OCI-LY7 (cell line): Measurements from ENCODE around the gene ZIC2. TPM values are rescaled to one million over a fixed set of nuclear protein-coding genes. Genes with fewer than 3 reads are reported as not detected.

Source experiments
- BruUV-seq: library from RNA; stranded (reverse); fragments of 400-500 nt; replicated peaks from 2 replicates; lab custom pipeline; 2021; lab: Mats Ljungman, UMichigan
- CTCF ChIA-PET: fragments of 300-600 bp; sonication (Branson Sonifier 250); formaldehyde crosslinking; loops from one replicate; lab custom pipeline; 2022; ENCODE audit warnings: antibody characterized with exemption; ENCODE audit not compliant: unreplicated experiment; lab: Charles Lee
- POLR2A ChIA-PET: fragments of 300-600 bp; sonication (Branson Sonifier 250); formaldehyde crosslinking; loops from one replicate; lab custom pipeline; 2022; ENCODE audit warnings: antibody characterized with exemption; lab: Charles Lee
- DNase-seq: peaks from one replicate; pipeline ENCODE4 v3.0.0-alpha.2; 2015; ENCODE audit warnings: low spot score
- H2AFZ ChIP-seq: fragments of 200-600 bp; sonication (generic), shearing (Covaris generic); 2 replicates; pipeline ENCODE4 v1.6.1; 2014; ENCODE audit warnings: mild to moderate bottlenecking, antibody characterized with exemption, low read length, moderate library complexity
- H3K27ac ChIP-seq: fragments of 200-600 bp; sonication (generic); 2 replicates; pipeline ENCODE4 v1.5.1; 2014; ENCODE audit warnings: mixed run types, low read depth, mild to moderate bottlenecking, moderate library complexity, low read length, inconsistent platforms; ENCODE audit not compliant: poor library complexity, severe bottlenecking
- H3K36me3 ChIP-seq: fragments of 200-600 bp; sonication (generic); 2 replicates; pipeline ENCODE4 v1.6.1; 2014; ENCODE audit warnings: mild to moderate bottlenecking, antibody characterized with exemption, low read length, moderate library complexity, mixed read lengths; ENCODE audit not compliant: insufficient read depth
- H3K4me1 ChIP-seq: fragments of 200-600 bp; sonication (generic); 2 replicates; pipeline ENCODE4 v1.5.1; 2014; ENCODE audit warnings: mild to moderate bottlenecking, low read length; ENCODE audit not compliant: insufficient read depth, poor library complexity, severe bottlenecking
- H3K4me2 ChIP-seq: fragments of 200-600 bp; sonication (generic); 2 replicates; pipeline ENCODE4 v1.6.1; 2014; ENCODE audit warnings: mild to moderate bottlenecking, low read length
- H3K4me3 ChIP-seq: fragments of 200-600 bp; sonication (generic); 2 replicates; pipeline ENCODE4 v1.5.1; 2014; ENCODE audit warnings: mild to moderate bottlenecking, low read depth, low read length; ENCODE audit not compliant: poor library complexity, severe bottlenecking
- H3K79me2 ChIP-seq: fragments of 200-600 bp; sonication (generic); 2 replicates; pipeline ENCODE4 v1.6.1; 2016; ENCODE audit warnings: low read depth, mild to moderate bottlenecking, low read length, moderate library complexity, mixed read lengths; ENCODE audit not compliant: insufficient read depth
- H3K9me2 ChIP-seq: fragments of 200-600 bp; sonication (generic); 2 replicates; pipeline ENCODE4 v1.6.1; 2016; ENCODE audit warnings: mild to moderate bottlenecking, low read length, mixed read lengths; ENCODE audit not compliant: insufficient read depth
- H3K9me3 ChIP-seq: fragments of 200-600 bp; sonication (generic); 2 replicates; pipeline ENCODE4 v1.6.1; 2014; ENCODE audit warnings: mild to moderate bottlenecking, mixed run types, low read length, mixed read lengths
- H4K20me1 ChIP-seq: fragments of 200-600 bp; sonication (generic); 2 replicates; pipeline ENCODE4 v1.6.1; 2014; ENCODE audit warnings: mild to moderate bottlenecking, antibody characterized with exemption, low read length, moderate library complexity, mixed read lengths; ENCODE audit not compliant: insufficient read depth
- EZH2phosphoT487 ChIP-seq: fragments of 200-600 bp; sonication (generic); IDR thresholded peaks from 2 replicates; pipeline ENCODE4 v1.6.1; 2018; ENCODE audit warnings: low read depth, borderline replicate concordance, mild to moderate bottlenecking, mixed run types, antibody characterized with exemption, low read length, moderate library complexity, mixed read lengths
- intact Hi-C: fragments of 100-400 bp; cut with micrococcal nuclease; formaldehyde crosslinking; loops from one replicate; pipeline ENCODE4 v1.10.0; 2022; ENCODE audit not compliant: unreplicated experiment
- total RNA-seq, 2 experiments: library from RNA; depleted of rRNA in 1 of 2; stranded (reverse); fragments of >200 nt in 1 of 2; shearing (Covaris generic) in 1 of 2; gene quantifications; 2 replicates each; pipeline ENCODE4 v1.2.3, GENCODE V29; 2014 to 2022
- TF ChIP-seq, protein P1 (sequence below): fragments of 200-600 bp; sonication (generic); conservative IDR thresholded peaks from 2 replicates; pipeline ENCODE4 v1.5.1; 2014; ENCODE audit warnings: mild to moderate bottlenecking, antibody characterized with exemption, low read length, moderate library complexity, mixed read lengths

ZIC2 gene
- total RNA-seq, 2 experiments from 2014 or later = not detected

GRCh38 chr13:99979453-99980200 is 2.0 kb upstream of the ZIC2 start:
- Histone ChIP-seq H3K4me3 (no peak overlapping the region), H3K4me2 (no peak overlapping the region), H3K9me3 (no peaks in the 10 kb centered on the region), H3K9me2 (no peaks in the 10 kb centered on the region), H3K4me1 (no peaks in the 10 kb centered on the region), H2AFZ (no peak overlapping the region), H3K36me3 (no peaks in the 10 kb centered on the region), H3K27ac (no peak overlapping the region), H4K20me1 (no peaks in the 10 kb centered on the region), H3K79me2 (no peaks in the 10 kb centered on the region)
- ChIA-PET POLR2A (no interaction called here), CTCF (no interaction called here)
- no peak for DNase-seq
- TF ChIP-seq, protein P1, sequence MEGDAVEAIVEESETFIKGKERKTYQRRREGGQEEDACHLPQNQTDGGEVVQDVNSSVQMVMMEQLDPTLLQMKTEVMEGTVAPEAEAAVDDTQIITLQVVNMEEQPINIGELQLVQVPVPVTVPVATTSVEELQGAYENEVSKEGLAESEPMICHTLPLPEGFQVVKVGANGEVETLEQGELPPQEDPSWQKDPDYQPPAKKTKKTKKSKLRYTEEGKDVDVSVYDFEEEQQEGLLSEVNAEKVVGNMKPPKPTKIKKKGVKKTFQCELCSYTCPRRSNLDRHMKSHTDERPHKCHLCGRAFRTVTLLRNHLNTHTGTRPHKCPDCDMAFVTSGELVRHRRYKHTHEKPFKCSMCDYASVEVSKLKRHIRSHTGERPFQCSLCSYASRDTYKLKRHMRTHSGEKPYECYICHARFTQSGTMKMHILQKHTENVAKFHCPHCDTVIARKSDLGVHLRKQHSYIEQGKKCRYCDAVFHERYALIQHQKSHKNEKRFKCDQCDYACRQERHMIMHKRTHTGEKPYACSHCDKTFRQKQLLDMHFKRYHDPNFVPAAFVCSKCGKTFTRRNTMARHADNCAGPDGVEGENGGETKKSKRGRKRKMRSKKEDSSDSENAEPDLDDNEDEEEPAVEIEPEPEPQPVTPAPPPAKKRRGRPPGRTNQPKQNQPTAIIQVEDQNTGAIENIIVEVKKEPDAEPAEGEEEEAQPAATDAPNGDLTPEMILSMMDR = no peak
- no peak for TF ChIP-seq EZH2phosphoT487
- no TSS peak for BruUV-seq
- intact Hi-C loops = no loop called here

GRCh38 chr13:99980201-99980823 is 1.3 kb upstream of the ZIC2 start:
- no peak overlapping the region for H3K4me3 ChIP-seq
- no TSS peak for BruUV-seq

More at GRCh38 chr13:99980201-99980823, 1.3 kb upstream of the ZIC2 start:
- Histone ChIP-seq H3K9me3 (no peaks in the 10 kb centered on the region), H3K9me2 (no peaks in the 10 kb centered on the region), H4K20me1 (no peaks in the 10 kb centered on the region), H3K4me1 (no peaks in the 10 kb centered on the region), H3K4me2 (no peak overlapping the region), H2AFZ (no peak overlapping the region), H3K36me3 (no peaks in the 10 kb centered on the region), H3K79me2 (no peaks in the 10 kb centered on the region), H3K27ac (no peak overlapping the region)
- POLR2A ChIA-PET = no interaction called here
- intact Hi-C loops = no loop called here
- CTCF ChIA-PET = no interaction called here
- TF ChIP-seq, protein P1 = no peak
- TF ChIP-seq EZH2phosphoT487 = no peak
- peak; percentile 16 for DNase-seq
